Body of pancreas (tissue), 4 donors: Measurements from ENCODE around the gene SAPCD2. TPM values are rescaled to one million over a fixed set of nuclear protein-coding genes. Genes with fewer than 3 reads are reported as not detected.
"Not testable (repeated sequence)": the region's sequence is repeated elsewhere in the genome, so short reads cannot be mapped to it uniquely, and the experiment has no call there.

ENCODE experiments used
- ATAC-seq: fragments of 150-250 bp; one replicate; pipeline ENCODE4 v1.9.1; 2016
- DNase-seq, 4 donors: peaks; one replicate each; pipeline ENCODE4 v3.0.0-alpha.2; 2019
- H3K27ac ChIP-seq, 4 donors: fragments of 200-600 bp; sonication (generic); 1 replicate in 3 of 4; 2 replicates in 1 of 4; pipeline versions ENCODE4 v1.5.1 to v1.6.1; 2016 to 2019; ENCODE audit warnings: mild to moderate bottlenecking in 1 of 4, mixed read lengths in 1 of 4, moderate library complexity in 1 of 4
- H3K27me3 ChIP-seq, 2 donors: fragments of 200-600 bp; sonication (generic); one replicate each; pipeline ENCODE4 v1.6.0; 2016; ENCODE audit warnings: mild to moderate bottlenecking in 1 of 2
- H3K36me3 ChIP-seq, 2 donors: fragments of 200-600 bp; sonication (generic); replicated peaks in 1 of 2; 2 replicates each; pipeline ENCODE4 v1.5.1; 2016; ENCODE audit warnings: low read depth in 2 of 2; ENCODE audit not compliant: insufficient read depth in 1 of 2
- H3K4me1 ChIP-seq: fragments of 200-600 bp; sonication (generic); one replicate; pipeline ENCODE4 v1.6.0; 2016
- H3K4me3 ChIP-seq, 2 donors: fragments of 200-600 bp; sonication (generic); 1 replicate in 1 of 2; 2 replicates in 1 of 2; pipeline ENCODE4 v1.5.1; 2016 to 2019
- H3K9me3 ChIP-seq, 3 donors: fragments of 200-600 bp; sonication (generic); 1 replicate in 2 of 3; 2 replicates in 1 of 3; pipeline ENCODE4 v1.5.1; 2016
- POLR2A ChIP-seq, 3 donors: fragments of 450-650 bp; IDR thresholded peaks; one replicate each; pipeline ENCODE4 v1.6.1; 2016; ENCODE audit warnings: antibody characterized with exemption in 3 of 3, mild to moderate bottlenecking in 2 of 3
- WGBS, 2 donors: methylation state at CpG; one replicate each; pipeline ENCODE4 v1.1.5; 2017; 5-methylcytosine and 5-hydroxymethylcytosine counted together
- intact Hi-C: fragments of 100-400 bp; cut with DNase I; formaldehyde crosslinking; loops from one replicate; pipeline ENCODE4 v1.15.1; 2023
- total RNA-seq, 2 donors: library from RNA; depleted of rRNA; stranded (reverse); fragments of >200 nt; gene quantifications; one replicate each; pipeline ENCODE4 v1.1.0, GENCODE V29; 2016
- TF ChIP-seq, protein P1 (sequence below), 7 experiments: fragments of 450-650 bp in 4 of 7; fragments of 200-600 bp in 3 of 7; sonication (generic) in 3 of 7; IDR thresholded peaks; one replicate each; pipeline ENCODE4 v1.5.1; 2016 to 2019; ENCODE audit warnings: antibody characterized with exemption in 7 of 7

Gene SAPCD2
- total RNA-seq, 2 donors from 2014 or later = 0.66 to 0.78 TPM

DNA sequence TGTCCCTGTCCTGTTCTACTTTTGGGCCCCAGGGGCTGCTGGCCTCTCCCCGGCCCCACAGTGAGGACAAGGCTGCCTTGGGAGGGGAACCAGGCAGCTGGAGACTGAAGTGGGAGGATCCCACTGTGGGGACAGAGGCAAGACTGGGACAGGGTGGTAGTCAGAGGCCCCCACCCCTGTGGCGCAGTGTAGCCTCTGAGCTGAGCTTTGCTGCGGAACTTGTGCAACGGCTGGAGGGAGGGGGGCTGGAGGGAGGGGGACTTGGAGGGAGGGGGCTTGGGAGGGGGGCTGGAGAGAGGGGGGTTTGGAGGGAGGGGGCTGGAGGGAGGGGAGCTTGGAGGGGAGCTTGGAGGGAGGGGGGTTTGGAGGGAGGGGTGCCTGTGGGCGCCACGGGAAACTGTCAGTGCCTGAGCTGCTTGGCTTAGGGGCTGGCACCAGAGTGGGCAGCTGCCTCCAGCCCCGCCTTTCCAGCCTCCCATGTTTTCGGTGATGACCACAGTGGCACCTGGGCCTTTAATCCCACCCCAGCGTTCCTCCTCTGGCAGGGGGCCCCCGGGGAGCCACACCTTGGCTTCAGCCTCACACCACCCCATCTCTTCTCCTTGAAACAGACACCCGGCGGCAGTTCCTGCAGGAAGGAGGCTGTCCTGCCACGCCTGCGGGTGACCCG, 36.2 kb downstream of the SAPCD2 start:
- Histone ChIP-seq H3K4me1 (peaks cover 18% of the 10 kb centered on the region), H3K36me3 (no peaks in the 10 kb centered on the region), H3K27me3 (no peaks in the 10 kb centered on the region), H3K9me3 (no peaks in the 10 kb centered on the region), H3K27ac (no peak overlapping the region), H3K4me3 (no peak overlapping the region)
- TF ChIP-seq, protein P1, sequence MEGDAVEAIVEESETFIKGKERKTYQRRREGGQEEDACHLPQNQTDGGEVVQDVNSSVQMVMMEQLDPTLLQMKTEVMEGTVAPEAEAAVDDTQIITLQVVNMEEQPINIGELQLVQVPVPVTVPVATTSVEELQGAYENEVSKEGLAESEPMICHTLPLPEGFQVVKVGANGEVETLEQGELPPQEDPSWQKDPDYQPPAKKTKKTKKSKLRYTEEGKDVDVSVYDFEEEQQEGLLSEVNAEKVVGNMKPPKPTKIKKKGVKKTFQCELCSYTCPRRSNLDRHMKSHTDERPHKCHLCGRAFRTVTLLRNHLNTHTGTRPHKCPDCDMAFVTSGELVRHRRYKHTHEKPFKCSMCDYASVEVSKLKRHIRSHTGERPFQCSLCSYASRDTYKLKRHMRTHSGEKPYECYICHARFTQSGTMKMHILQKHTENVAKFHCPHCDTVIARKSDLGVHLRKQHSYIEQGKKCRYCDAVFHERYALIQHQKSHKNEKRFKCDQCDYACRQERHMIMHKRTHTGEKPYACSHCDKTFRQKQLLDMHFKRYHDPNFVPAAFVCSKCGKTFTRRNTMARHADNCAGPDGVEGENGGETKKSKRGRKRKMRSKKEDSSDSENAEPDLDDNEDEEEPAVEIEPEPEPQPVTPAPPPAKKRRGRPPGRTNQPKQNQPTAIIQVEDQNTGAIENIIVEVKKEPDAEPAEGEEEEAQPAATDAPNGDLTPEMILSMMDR (IDR thresholded peaks at IDR 0.05) = no peak
- TF ChIP-seq POLR2A (IDR thresholded peaks at IDR 0.05) = no peak
- WGBS, 2 donors = 43 to 45% methylated on average over 4 to 12 of the region's 15 CpGs
- DNase-seq = no peak
- intact Hi-C loops = no loop called here
- no peak for ATAC-seq

DNA sequence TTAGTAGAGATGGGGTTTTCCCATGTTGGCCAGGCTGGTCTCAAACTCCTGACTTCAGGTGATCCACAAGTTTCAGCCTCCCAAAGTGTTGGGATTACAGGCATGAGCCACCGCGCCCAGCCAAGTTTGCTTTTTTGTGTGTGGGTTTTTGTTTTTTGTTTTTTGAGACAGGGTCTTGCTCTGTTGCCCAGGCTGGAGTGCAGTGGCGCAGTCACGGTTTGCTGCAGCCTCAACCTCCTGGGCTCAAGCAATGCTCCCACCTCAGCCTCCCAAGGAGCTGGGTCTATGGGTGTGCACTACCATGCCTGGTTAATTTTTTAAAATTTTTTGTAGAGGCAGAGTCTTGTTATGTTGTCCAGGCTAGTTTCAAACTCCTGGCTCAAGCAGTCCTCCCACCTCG, 36.9 kb downstream of the SAPCD2 start:
- H3K9me3 ChIP-seq, H3K4me3 ChIP-seq, DNase-seq, H3K27me3 ChIP-seq, ATAC-seq, H3K36me3 ChIP-seq, intact Hi-C loops, H3K27ac ChIP-seq: not testable (repeated sequence)
- 83 to 86% methylated on average over 5 of the region's 5 CpGs for WGBS, 2 donors
- H3K4me1 ChIP-seq = peaks cover 25% of the 10 kb centered on the region

DNA sequence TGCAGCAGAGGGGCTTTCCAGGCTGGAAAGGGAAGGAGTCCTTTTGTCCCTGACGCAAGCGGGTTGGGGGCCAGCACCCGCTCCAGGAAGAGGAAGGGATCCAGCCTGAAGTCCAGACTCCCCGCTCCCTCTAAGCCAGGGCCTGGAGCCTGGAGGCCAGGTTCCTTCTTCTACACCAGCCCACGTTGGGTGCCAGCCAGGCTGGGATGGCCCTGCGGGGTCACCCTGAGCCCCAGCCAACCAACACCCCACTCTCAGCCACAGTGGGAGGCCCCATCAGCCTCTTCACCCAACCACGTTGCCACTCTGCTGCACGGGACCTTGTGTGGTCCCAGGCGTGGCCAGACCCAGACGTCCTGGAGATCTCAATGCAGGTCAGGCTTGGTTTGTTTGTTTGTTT, 37.5 kb downstream of the SAPCD2 start:
- no peak for ATAC-seq
- no peak overlapping the region for H3K4me3 ChIP-seq

DNA sequence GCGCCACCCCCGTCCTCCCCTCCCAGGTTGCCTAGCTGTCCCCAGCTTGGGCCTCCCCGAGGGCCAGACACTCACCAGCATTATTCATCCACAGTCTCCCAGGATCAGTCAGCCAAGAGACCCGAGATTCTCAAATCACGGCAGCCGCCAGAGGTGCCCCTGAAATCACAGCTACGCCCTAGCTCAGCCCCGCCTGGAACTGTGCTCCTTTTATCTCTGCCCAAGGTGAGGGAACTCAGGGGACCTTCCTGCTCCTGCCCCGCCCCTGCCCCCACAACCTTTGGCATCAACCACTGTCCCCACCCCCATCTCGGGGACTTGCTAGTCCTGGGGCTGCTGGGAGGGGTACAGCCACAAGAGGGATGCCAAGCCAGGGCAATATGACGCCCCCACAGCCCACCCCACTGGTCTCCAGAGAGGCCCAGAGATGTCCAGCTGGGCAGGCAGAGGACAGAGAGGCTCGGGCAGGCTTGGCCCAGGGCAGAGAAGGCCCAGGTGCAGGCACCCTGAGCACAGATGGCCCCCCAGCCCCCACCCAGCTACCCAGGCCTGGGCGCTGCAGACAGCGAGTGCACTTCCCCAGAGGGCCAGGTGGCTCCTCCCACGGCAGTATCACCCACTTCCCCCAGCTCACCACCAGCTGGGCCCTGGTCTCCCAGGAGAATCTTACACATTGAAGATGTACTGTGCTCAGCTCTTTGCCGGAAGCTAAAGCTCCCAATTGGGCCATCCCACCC, 38.3 kb downstream of the SAPCD2 start, which contains the start of gene FUT7:
Gene FUT7, minus strand, starts transcription at position 185 of the 737 bp plus-strand sequence. Its CDS starts 97 bp downstream, at position 88.
- no peak for ATAC-seq
- intact Hi-C loops = no loop called here
- no peaks in the 10 kb centered on the region for H3K36me3 ChIP-seq
- TF ChIP-seq, protein P1 (IDR thresholded peaks at IDR 0.05) = no peak
- TF ChIP-seq POLR2A (IDR thresholded peaks at IDR 0.05) = no peak
- no peaks in the 10 kb centered on the region for H3K27me3 ChIP-seq
- H3K4me1 ChIP-seq = peaks cover 33% of the 10 kb centered on the region
- WGBS, 2 donors = 60 to 72% methylated on average over 5 to 16 of the region's 16 CpGs
- no peak within 1 kb of the TSS for H3K4me3 ChIP-seq
- no peak for DNase-seq
- H3K9me3 ChIP-seq = no peaks in the 10 kb centered on the region
- H3K27ac ChIP-seq = peak within 1 kb of the TSS in 1 of 4 donors; percentile 58

More for the DNA sequence above, 37.5 kb downstream of the SAPCD2 start:
- peaks cover 27% of the 10 kb centered on the region for H3K4me1 ChIP-seq
- peak overlapping the region in 1 of 4 donors; percentile 58 for H3K27ac ChIP-seq
- 75 to 89% methylated on average over 6 to 10 of the region's 10 CpGs for WGBS, 2 donors
- intact Hi-C loops = no loop called here
- H3K27me3 ChIP-seq = no peaks in the 10 kb centered on the region
- TF ChIP-seq POLR2A (IDR thresholded peaks at IDR 0.05) = peak in 1 of 3 donors; percentile 23
- TF ChIP-seq, protein P1 (IDR thresholded peaks at IDR 0.05) = no peak
- no peaks in the 10 kb centered on the region for H3K36me3 ChIP-seq
- no peaks in the 10 kb centered on the region for H3K9me3 ChIP-seq
- DNase-seq = peak in 2 of 4 donors; percentile 28 to 67
